Measurements from ENCODE around the gene HAVCR2. TPM values are rescaled to one million over a fixed set of nuclear protein-coding genes. Genes with fewer than 3 reads are reported as not detected.
A peak's percentile ranks its signal among the peaks of the same experiment; 100 is the strongest.

The HAVCR2 gene
- total and polyA plus RNA-seq, 4 donors: 1.4 to 9.4 (median 4.4) TPM

GRCh38 chr5:157076558-157076957 is 32.3 kb downstream of the HAVCR2 start:
- H3K4me3 ChIP-seq (ENCODE audit: low read depth in 1 of 3, low read length in 3 of 3): no peak overlapping the region
- H3K9ac ChIP-seq (ENCODE audit: low read depth in 1 of 2, low read length in 2 of 2): no peak overlapping the region
- TF ChIP-seq RAD21 (IDR thresholded peaks at IDR 0.05) (no peak), YY1 (IDR thresholded peaks at IDR 0.05) (no peak)
- H3K27ac ChIP-seq (ENCODE audit: low read depth in 1 of 2, low read length in 2 of 2): no peak overlapping the region
- WGBS: 73% methylated on average over 4 of the region's 4 CpGs
- no peak for DNase-seq (ENCODE audit: low spot score)
- no peaks in the 10 kb centered on the region for H3K36me3 ChIP-seq (ENCODE audit: control insufficient read depth in 4 of 4, insufficient read depth in 3 of 4, low read depth in 1 of 4, low read length in 3 of 4)
- no peaks in the 10 kb centered on the region for H3K9me3 ChIP-seq (ENCODE audit: control insufficient read depth in 4 of 4, low read length in 3 of 4)
- peaks cover 0 to 1% (median 0%) of the 10 kb centered on the region in 4 donors for H3K4me1 ChIP-seq (ENCODE audit: control insufficient read depth in 4 of 4, insufficient read depth in 4 of 4, low read length in 3 of 4)
- H3K27me3 ChIP-seq (ENCODE audit: control insufficient read depth in 4 of 4, insufficient read depth in 4 of 4, low read length in 3 of 4): no peaks in the 10 kb centered on the region

DNA sequence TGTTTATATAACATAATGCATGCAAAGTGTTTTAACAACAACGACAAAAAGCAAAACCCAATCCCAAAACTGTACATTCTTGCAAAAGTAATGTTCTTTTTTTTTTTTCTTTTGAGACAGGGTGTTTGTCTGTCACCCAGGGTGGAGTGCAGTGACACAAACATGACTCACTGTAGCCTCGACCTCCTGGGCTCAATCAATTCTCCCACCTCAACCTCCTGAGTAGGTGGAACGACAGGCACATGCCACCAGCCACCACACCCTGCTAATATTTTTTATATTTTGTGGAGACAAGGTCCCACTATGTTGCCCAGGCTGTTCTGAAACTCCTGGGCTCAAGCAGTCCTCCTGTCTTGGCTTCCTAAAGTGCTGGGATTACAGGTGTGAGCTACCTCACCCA is 36.3 kb downstream of the HAVCR2 start:
- Histone ChIP-seq H3K9me3 (ENCODE audit: control insufficient read depth in 4 of 4, low read length in 3 of 4) (no peaks in the 10 kb centered on the region), H3K4me3 (ENCODE audit: low read depth in 1 of 3, low read length in 3 of 3) (no peak overlapping the region), H3K4me1 (ENCODE audit: control insufficient read depth in 4 of 4, insufficient read depth in 4 of 4, low read length in 3 of 4) (peaks cover 0 to 1% (median 0%) of the 10 kb centered on the region in 4 donors), H3K27me3 (ENCODE audit: control insufficient read depth in 4 of 4, insufficient read depth in 4 of 4, low read length in 3 of 4) (no peaks in the 10 kb centered on the region), H3K9ac (ENCODE audit: low read depth in 1 of 2, low read length in 2 of 2) (no peak overlapping the region), H3K36me3 (ENCODE audit: control insufficient read depth in 4 of 4, insufficient read depth in 3 of 4, low read depth in 1 of 4, low read length in 3 of 4) (no peaks in the 10 kb centered on the region), H3K27ac (ENCODE audit: low read depth in 1 of 2, low read length in 2 of 2) (no peak overlapping the region)
- no peak for DNase-seq (ENCODE audit: low spot score)
- TF ChIP-seq ZBTB33 (IDR thresholded peaks at IDR 0.05) (no peak), GABPA (IDR thresholded peaks at IDR 0.05 in 1 of 2, conservative IDR thresholded peaks at IDR 0.05 in 1 of 2) (no peak), YY1 (IDR thresholded peaks at IDR 0.05) (no peak), JUND (IDR thresholded peaks at IDR 0.05) (no peak), MAX (IDR thresholded peaks at IDR 0.05) (no peak), HNF4G (IDR thresholded peaks at IDR 0.05) (no peak), RXRA (IDR thresholded peaks at IDR 0.05) (no peak)
- WGBS: 50% methylated on average over 3 of the region's 3 CpGs

- no peaks in the 10 kb centered on the region for H3K27me3 ChIP-seq (ENCODE audit: control insufficient read depth in 4 of 4, insufficient read depth in 4 of 4, low read length in 3 of 4)
- H3K4me3 ChIP-seq (ENCODE audit: low read depth in 1 of 3, low read length in 3 of 3): no peak overlapping the region
- TF ChIP-seq HNF4A (conservative IDR thresholded peaks at IDR 0.05) (peak; percentile 53 to 69), JUND (IDR thresholded peaks at IDR 0.05) (no peak), RAD21 (IDR thresholded peaks at IDR 0.05) (peak in 1 of 2 donors; percentile 14), NR2F2 (IDR thresholded peaks at IDR 0.05) (no peak), GABPA (IDR thresholded peaks at IDR 0.05 in 1 of 2, conservative IDR thresholded peaks at IDR 0.05 in 1 of 2) (no peak), YY1 (IDR thresholded peaks at IDR 0.05) (no peak), TAF1 (conservative IDR thresholded peaks at IDR 0.05) (no peak), FOXA2 (IDR thresholded peaks at IDR 0.05) (no peak), SP1 (IDR thresholded peaks at IDR 0.05) (peak; percentile 9), MAX (IDR thresholded peaks at IDR 0.05) (no peak)
- TF ChIP-seq, protein P1, sequence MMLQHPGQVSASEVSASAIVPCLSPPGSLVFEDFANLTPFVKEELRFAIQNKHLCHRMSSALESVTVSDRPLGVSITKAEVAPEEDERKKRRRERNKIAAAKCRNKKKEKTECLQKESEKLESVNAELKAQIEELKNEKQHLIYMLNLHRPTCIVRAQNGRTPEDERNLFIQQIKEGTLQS (IDR thresholded peaks at IDR 0.05): no peak
- TF ChIP-seq, protein P2, sequence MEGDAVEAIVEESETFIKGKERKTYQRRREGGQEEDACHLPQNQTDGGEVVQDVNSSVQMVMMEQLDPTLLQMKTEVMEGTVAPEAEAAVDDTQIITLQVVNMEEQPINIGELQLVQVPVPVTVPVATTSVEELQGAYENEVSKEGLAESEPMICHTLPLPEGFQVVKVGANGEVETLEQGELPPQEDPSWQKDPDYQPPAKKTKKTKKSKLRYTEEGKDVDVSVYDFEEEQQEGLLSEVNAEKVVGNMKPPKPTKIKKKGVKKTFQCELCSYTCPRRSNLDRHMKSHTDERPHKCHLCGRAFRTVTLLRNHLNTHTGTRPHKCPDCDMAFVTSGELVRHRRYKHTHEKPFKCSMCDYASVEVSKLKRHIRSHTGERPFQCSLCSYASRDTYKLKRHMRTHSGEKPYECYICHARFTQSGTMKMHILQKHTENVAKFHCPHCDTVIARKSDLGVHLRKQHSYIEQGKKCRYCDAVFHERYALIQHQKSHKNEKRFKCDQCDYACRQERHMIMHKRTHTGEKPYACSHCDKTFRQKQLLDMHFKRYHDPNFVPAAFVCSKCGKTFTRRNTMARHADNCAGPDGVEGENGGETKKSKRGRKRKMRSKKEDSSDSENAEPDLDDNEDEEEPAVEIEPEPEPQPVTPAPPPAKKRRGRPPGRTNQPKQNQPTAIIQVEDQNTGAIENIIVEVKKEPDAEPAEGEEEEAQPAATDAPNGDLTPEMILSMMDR (IDR thresholded peaks at IDR 0.05; ENCODE audit: low read depth, low read length, missing input control): peak; percentile 21
- no peaks in the 10 kb centered on the region for H3K36me3 ChIP-seq (ENCODE audit: control insufficient read depth in 4 of 4, insufficient read depth in 3 of 4, low read depth in 1 of 4, low read length in 3 of 4)
- peaks cover 0 to 1% (median 0%) of the 10 kb centered on the region in 4 donors for H3K4me1 ChIP-seq (ENCODE audit: control insufficient read depth in 4 of 4, insufficient read depth in 4 of 4, low read length in 3 of 4)
- no peak for DNase-seq (ENCODE audit: low spot score)
- 67% methylated on average over 3 of the region's 3 CpGs for WGBS
- no peak overlapping the region for H3K27ac ChIP-seq (ENCODE audit: low read depth in 1 of 2, low read length in 2 of 2)
- H3K9ac ChIP-seq (ENCODE audit: low read depth in 1 of 2, low read length in 2 of 2): no peak overlapping the region
- H3K9me3 ChIP-seq (ENCODE audit: control insufficient read depth in 4 of 4, low read length in 3 of 4): no peaks in the 10 kb centered on the region
Observed at GRCh38 chr5:157069949-157070348, 38.9 kb downstream of the HAVCR2 start.
